Panc1 (cell line): ENCODE results near the gene VWA2.

Source experiments
- POLR2AphosphoS5 ChIP-seq: IDR thresholded peaks from 2 replicates; pipeline ENCODE4 v1.6.1; 2012; ENCODE audit warnings: mild to moderate bottlenecking, low read depth, low read length, moderate library complexity
- TF ChIP-seq, protein P1 (sequence below): fragments of 450-650 bp; IDR thresholded peaks from 2 replicates; pipeline ENCODE4 v1.5.1; 2017; ENCODE audit warnings: mild to moderate bottlenecking

DNA sequence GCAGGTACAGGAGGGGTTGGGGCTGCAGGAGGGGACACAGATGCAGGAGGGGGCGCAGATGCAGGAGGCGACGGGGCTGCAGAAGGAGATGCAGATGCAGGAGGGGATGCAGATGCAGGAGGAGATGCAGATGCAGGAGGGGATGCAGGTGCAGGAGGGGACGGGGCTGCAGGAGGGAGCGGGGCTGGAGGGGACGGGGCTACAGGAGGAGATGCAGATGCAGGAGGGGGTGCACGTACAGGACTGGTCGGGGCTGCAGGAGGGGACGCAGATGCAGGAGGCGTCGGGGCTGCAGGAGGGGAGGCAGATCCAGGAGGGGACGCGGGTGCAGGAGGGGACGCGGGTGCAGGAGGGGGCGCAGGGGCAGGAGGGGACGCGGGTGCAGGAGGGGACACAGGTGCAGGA is 66.5 kb downstream of the VWA2 start:
- TF ChIP-seq, protein P1, sequence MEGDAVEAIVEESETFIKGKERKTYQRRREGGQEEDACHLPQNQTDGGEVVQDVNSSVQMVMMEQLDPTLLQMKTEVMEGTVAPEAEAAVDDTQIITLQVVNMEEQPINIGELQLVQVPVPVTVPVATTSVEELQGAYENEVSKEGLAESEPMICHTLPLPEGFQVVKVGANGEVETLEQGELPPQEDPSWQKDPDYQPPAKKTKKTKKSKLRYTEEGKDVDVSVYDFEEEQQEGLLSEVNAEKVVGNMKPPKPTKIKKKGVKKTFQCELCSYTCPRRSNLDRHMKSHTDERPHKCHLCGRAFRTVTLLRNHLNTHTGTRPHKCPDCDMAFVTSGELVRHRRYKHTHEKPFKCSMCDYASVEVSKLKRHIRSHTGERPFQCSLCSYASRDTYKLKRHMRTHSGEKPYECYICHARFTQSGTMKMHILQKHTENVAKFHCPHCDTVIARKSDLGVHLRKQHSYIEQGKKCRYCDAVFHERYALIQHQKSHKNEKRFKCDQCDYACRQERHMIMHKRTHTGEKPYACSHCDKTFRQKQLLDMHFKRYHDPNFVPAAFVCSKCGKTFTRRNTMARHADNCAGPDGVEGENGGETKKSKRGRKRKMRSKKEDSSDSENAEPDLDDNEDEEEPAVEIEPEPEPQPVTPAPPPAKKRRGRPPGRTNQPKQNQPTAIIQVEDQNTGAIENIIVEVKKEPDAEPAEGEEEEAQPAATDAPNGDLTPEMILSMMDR = no peak
- TF ChIP-seq POLR2AphosphoS5 = no peak
